Duodenal mucosa (tissue), 2 donors: Measurements from ENCODE around the gene PLCB3.
"Not testable (repeated sequence)": the region's sequence is repeated elsewhere in the genome, so short reads cannot be mapped to it uniquely, and the experiment has no call there.

Experiments used
- H3K27ac ChIP-seq: one replicate; pipeline ENCODE4 v1.7.0; 2013; ENCODE audit warnings: low read depth, low read length
- H3K27me3 ChIP-seq, 2 donors: one replicate each; pipeline ENCODE4 v1.7.0; 2013; ENCODE audit warnings: low read length in 2 of 2, control low read depth in 1 of 2; ENCODE audit not compliant: insufficient read depth in 2 of 2, control insufficient read depth in 1 of 2
- H3K36me3 ChIP-seq, 2 donors: one replicate each; pipeline ENCODE4 v1.7.0; 2013; ENCODE audit warnings: low read length in 2 of 2, control low read depth in 1 of 2; ENCODE audit not compliant: insufficient read depth in 2 of 2, control insufficient read depth in 1 of 2
- H3K4me1 ChIP-seq, 2 donors: one replicate each; pipeline ENCODE4 v1.7.0; 2013; ENCODE audit warnings: low read length in 2 of 2, control low read depth in 1 of 2; ENCODE audit not compliant: insufficient read depth in 2 of 2, control insufficient read depth in 1 of 2
- H3K4me3 ChIP-seq, 2 donors: one replicate each; pipeline ENCODE4 v1.7.0; 2013; ENCODE audit warnings: low read length in 2 of 2, low read depth in 1 of 2
- H3K9ac ChIP-seq, 2 donors: one replicate each; pipeline ENCODE4 v1.7.0; 2013; ENCODE audit warnings: low read length in 2 of 2, low read depth in 1 of 2
- H3K9me3 ChIP-seq, 2 donors: one replicate each; pipeline ENCODE4 v1.7.0; 2013; ENCODE audit warnings: low read length in 2 of 2, control low read depth in 1 of 2; ENCODE audit not compliant: control insufficient read depth in 1 of 2

PLCB3 gene

GRCh38 chr11:64315667-64316526 lies 64.6 kb downstream of the PLCB3 start:
- Histone ChIP-seq H3K36me3 (peaks cover 31 to 40% of the 10 kb centered on the region in 2 donors), H3K4me1 (peaks cover 32 to 51% of the 10 kb centered on the region in 2 donors)
- H3K27ac ChIP-seq, H3K27me3 ChIP-seq, H3K4me3 ChIP-seq, H3K9ac ChIP-seq, H3K9me3 ChIP-seq: not testable (repeated sequence)

- peak overlapping the region; percentile 98 for H3K27ac ChIP-seq
- H3K4me3 ChIP-seq = peak overlapping the region; percentile 75 to 87
- peak overlapping the region; percentile 76 to 79 for H3K9ac ChIP-seq
- no peaks in the 10 kb centered on the region for H3K27me3 ChIP-seq
- H3K4me1 ChIP-seq = peaks cover 38 to 56% of the 10 kb centered on the region in 2 donors
- peaks cover 28 to 37% of the 10 kb centered on the region in 2 donors for H3K36me3 ChIP-seq
- no peaks in the 10 kb centered on the region for H3K9me3 ChIP-seq
These were observed 65.5 kb downstream of the PLCB3 start for GRCh38 chr11:64316672-64317324.

DNA sequence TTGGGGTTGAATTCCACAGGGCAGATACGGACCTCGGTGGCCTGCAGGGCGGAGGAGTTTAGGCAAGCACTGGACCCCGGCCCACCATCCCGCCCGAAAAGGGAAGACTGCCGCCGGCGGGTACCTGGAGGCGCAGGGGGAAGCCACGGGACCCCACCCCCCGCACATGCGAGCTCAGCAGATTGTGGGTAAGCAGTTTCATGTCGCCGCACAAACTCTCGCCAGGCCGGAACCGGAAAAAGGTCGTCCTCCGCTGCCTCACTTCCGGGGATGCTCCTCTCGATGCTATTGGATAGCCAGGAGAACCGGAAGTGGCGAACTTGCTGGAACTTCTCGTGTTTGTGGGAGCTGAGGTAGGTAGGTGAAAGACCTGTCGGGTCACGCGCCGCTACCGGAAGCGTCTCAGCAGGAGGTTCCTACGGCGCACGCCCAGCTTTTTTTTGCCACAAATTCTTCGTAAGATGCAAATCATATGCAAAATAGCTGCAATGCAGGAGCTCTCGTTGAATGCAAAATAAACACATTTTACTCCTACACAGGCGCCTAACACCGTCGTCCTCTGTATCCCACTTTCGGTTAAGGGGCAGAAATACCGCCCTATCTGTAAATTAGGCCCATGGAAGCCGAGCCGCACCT lies 66.1 kb downstream of the PLCB3 start, which contains the start of gene TRMT112:
TRMT112 (minus strand) TSS at position 235 of the 636 bp plus-strand sequence; CDS start at position 202, 33 bp downstream.
- no peaks in the 10 kb centered on the region for H3K27me3 ChIP-seq
- no peaks in the 10 kb centered on the region for H3K9me3 ChIP-seq
- peak within 1 kb of the TSS; percentile 75 to 87 for H3K4me3 ChIP-seq
- H3K36me3 ChIP-seq = peaks cover 25 to 34% of the 10 kb centered on the region in 2 donors
- peak within 1 kb of the TSS; percentile 79 to 95 for H3K9ac ChIP-seq
- peak within 1 kb of the TSS; percentile 98 for H3K27ac ChIP-seq
- peaks cover 44 to 62% of the 10 kb centered on the region in 2 donors for H3K4me1 ChIP-seq

DNA sequence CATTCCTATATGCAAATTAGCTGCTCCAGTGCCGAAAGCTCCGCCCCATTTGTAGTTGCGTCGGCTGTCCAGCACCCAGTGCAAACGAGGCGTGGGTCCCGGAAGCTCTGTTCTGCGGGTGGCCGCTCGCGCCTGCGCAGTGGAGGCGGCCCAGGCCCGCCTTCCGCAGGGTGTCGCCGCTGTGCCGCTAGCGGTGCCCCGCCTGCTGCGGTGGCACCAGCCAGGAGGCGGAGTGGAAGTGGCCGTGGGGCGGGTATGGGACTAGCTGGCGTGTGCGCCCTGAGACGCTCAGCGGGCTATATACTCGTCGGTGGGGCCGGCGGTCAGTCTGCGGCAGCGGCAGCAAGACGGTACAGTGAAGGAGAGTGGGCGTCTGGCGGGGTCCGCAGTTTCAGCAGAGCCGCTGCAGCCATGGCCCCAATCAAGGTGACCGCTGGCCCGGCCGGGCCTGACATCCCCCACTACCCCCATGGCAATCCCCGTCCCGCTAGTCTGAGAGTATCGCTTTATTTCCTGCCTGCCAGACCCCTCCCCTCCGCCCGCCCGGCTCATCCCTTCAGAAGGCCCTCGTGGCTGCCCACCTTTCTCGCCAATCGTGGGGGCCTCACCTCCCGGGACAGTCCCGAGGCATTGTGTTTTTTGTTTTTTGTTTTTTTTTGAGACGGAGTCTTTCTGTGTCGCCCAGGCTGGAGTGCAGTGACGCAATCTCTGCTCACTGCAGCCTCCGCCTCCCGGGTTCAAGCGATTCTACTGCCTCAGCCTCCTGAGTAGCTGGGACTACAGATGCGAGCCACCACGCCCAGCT lies 66.8 kb downstream of the PLCB3 start, which contains the start of gene PRDX5:
PRDX5 (plus strand) TSS at position 161 of the 805 bp plus-strand sequence; CDS start at position 256, 95 bp downstream.
- Histone ChIP-seq H3K27me3 (no peaks in the 10 kb centered on the region), H3K4me3 (peak within 1 kb of the TSS; percentile 75 to 87), H3K9ac (peak within 1 kb of the TSS; percentile 79 to 95), H3K27ac (peak within 1 kb of the TSS; percentile 98), H3K9me3 (no peaks in the 10 kb centered on the region), H3K36me3 (peaks cover 21 to 34% of the 10 kb centered on the region in 2 donors), H3K4me1 (peaks cover 37 to 56% of the 10 kb centered on the region in 2 donors)
